B cell (primary cell): ENCODE results near the gene BEGAIN. TPM values are rescaled to one million over a fixed set of nuclear protein-coding genes. Genes with fewer than 3 reads are reported as not detected.

Experiments
- ATAC-seq: fragments of 200-7000 bp; cut with Tn5 transposase; one replicate; pipeline ENCODE4 v1.10.0; 2021; ENCODE audit warnings: low read depth, mild to moderate bottlenecking, moderate number of reproducible peaks, moderate library complexity
- CTCF ChIA-PET: fragments of 350-600 bp; sonication (Branson Sonifier 250); formaldehyde crosslinking; loops from one replicate; lab custom pipeline; 2021; ENCODE audit warnings: antibody characterized with exemption, inconsistent platforms; lab: Charles Lee
- POLR2A ChIA-PET: fragments of 350-600 bp; sonication (Branson Sonifier 250); formaldehyde crosslinking; loops from one replicate; lab custom pipeline; 2021; ENCODE audit warnings: antibody characterized with exemption; lab: Charles Lee
- DNase-seq: peaks from one replicate; pipeline ENCODE4 v3.0.0; 2013
- H2AFZ ChIP-seq: 2 replicates; pipeline ENCODE4 v1.6.1; 2012; ENCODE audit warnings: mild to moderate bottlenecking, low read depth, low read length; ENCODE audit not compliant: insufficient read depth, poor library complexity, severe bottlenecking
- H3K27ac ChIP-seq, 2 donors: 1 replicate in 1 of 2; 2 replicates in 1 of 2; pipeline ENCODE4 v1.5.1; 2012 to 2013; ENCODE audit warnings: low read length in 2 of 2, mild to moderate bottlenecking in 2 of 2, moderate library complexity in 1 of 2
- H3K27me3 ChIP-seq, 4 experiments: fragments of 200-600 bp in 1 of 4; sonication (generic) in 1 of 4; replicated peaks in 1 of 4; 1 replicate in 2 of 4; 2 replicates in 2 of 4; pipeline versions ENCODE4 v1.6.1 to v1.7.0; 2013 to 2016; ENCODE audit warnings: low read length in 3 of 4, mild to moderate bottlenecking in 2 of 4, mixed read lengths in 1 of 4, moderate library complexity in 1 of 4; ENCODE audit not compliant: insufficient read depth in 4 of 4, control insufficient read depth in 3 of 4; ENCODE audit errors: control extremely low read depth in 1 of 4
- H3K36me3 ChIP-seq, 2 experiments: replicated peaks in 1 of 2; 1 replicate in 1 of 2; 2 replicates in 1 of 2; pipeline versions ENCODE4 v1.6.1 to v1.7.1; 2013; ENCODE audit warnings: low read length in 1 of 2; ENCODE audit not compliant: insufficient read depth in 2 of 2, control insufficient read depth in 1 of 2; ENCODE audit errors: control extremely low read depth in 1 of 2, extremely low read depth in 1 of 2
- H3K4me1 ChIP-seq, 2 donors: fragments of 200-600 bp in 1 of 2; sonication (generic) in 1 of 2; 1 replicate in 1 of 2; 2 replicates in 1 of 2; pipeline versions ENCODE4 v1.5.1 to v1.6.1; 2013 to 2017; ENCODE audit warnings: low read length in 2 of 2; ENCODE audit not compliant: control insufficient read depth in 2 of 2, insufficient read depth in 2 of 2
- H3K4me2 ChIP-seq: replicated peaks from 2 replicates; pipeline ENCODE3; 2012; ENCODE audit warnings: mild to moderate bottlenecking, low read depth, low read length; ENCODE audit not compliant: poor library complexity, severe bottlenecking
- H3K4me3 ChIP-seq, 5 experiments: fragments of 200-600 bp in 1 of 5; sonication (generic) in 1 of 5; 1 replicate in 3 of 5; 2 replicates in 2 of 5; pipeline versions ENCODE4 v1.5.1 to v1.7.0; 2011 to 2016; ENCODE audit warnings: low read length in 4 of 5, mild to moderate bottlenecking in 4 of 5, low read depth in 2 of 5, control low read depth in 1 of 5, moderate library complexity in 1 of 5; ENCODE audit not compliant: insufficient read depth in 1 of 5; ENCODE audit errors: control extremely low read depth in 1 of 5, extremely low read depth in 1 of 5
- H3K79me2 ChIP-seq: fragments of 200-600 bp; sonication (generic); one replicate; pipeline ENCODE4 v1.6.0; 2016; ENCODE audit warnings: low read length; ENCODE audit not compliant: control insufficient read depth, insufficient read depth
- H3K9ac ChIP-seq: fragments of 200-600 bp; sonication (generic); 2 replicates; pipeline ENCODE4 v1.6.1; 2017; ENCODE audit warnings: mild to moderate bottlenecking, low read length, moderate library complexity
- H3K9me3 ChIP-seq, 3 donors: one replicate each; pipeline versions ENCODE4 v1.6.1 to v1.7.1; 2013; ENCODE audit warnings: low read length in 2 of 3; ENCODE audit not compliant: control insufficient read depth in 2 of 3, insufficient read depth in 1 of 3; ENCODE audit errors: control extremely low read depth in 1 of 3
- H4K20me1 ChIP-seq: 2 replicates; pipeline ENCODE4 v1.6.0; 2012; ENCODE audit warnings: mild to moderate bottlenecking, low read length; ENCODE audit not compliant: insufficient read depth, control insufficient read depth, poor library complexity, severe bottlenecking
- H3K27ac Mint-ChIP-seq: one replicate; pipeline ENCODE4 v1.8.0; 2021; ENCODE audit warnings: mixed read lengths
- H3K27me3 Mint-ChIP-seq: one replicate; pipeline ENCODE4 v1.8.0; 2021; ENCODE audit warnings: mixed read lengths
- H3K4me1 Mint-ChIP-seq: one replicate; pipeline ENCODE4 v1.8.0; 2021; ENCODE audit warnings: mixed read lengths
- H3K4me3 Mint-ChIP-seq: one replicate; pipeline ENCODE4 v1.8.0; 2021; ENCODE audit warnings: mixed read lengths
- H3K9me3 Mint-ChIP-seq: one replicate; pipeline ENCODE4 v1.8.0; 2022; ENCODE audit warnings: mixed read lengths; ENCODE audit not compliant: insufficient read depth
- EZH2 ChIP-seq: IDR thresholded peaks from 2 replicates; pipeline ENCODE4 v1.6.1; 2012; ENCODE audit warnings: borderline replicate concordance, low read depth, mild to moderate bottlenecking, moderate library complexity, low read length; ENCODE audit not compliant: insufficient read depth, poor library complexity, severe bottlenecking
- WGBS: methylation state at CpG from one replicate; pipeline ENCODE4 v1.1.5; 2013; ENCODE audit warnings: missing lambda C conversion rate; ENCODE audit not compliant: insufficient coverage; 5-methylcytosine and 5-hydroxymethylcytosine counted together
- intact Hi-C: fragments of 100-400 bp; cut with micrococcal nuclease; formaldehyde crosslinking; loops from one replicate; pipeline ENCODE4 v1.10.0; 2022
- polyA plus RNA-seq: library from polyadenylated mRNA; depleted of rRNA; stranded (reverse); fragments of >200 nt; gene quantifications from 2 replicates; pipeline ENCODE4 v1.2.3, GENCODE V29; 2012
- total RNA-seq, 2 donors: library from RNA; stranded (reverse); fragments of 120-200 nt in 1 of 2; gene quantifications; 1 replicate in 1 of 2; 2 replicates in 1 of 2; pipeline versions ENCODE4 v1.2.3 to v1.2.4, GENCODE V29; 2013 to 2022
- TF ChIP-seq, protein P1 (sequence below): fragments of 200-600 bp; IDR thresholded peaks from one replicate; pipeline ENCODE4 v1.8.0; 2022; ENCODE audit warnings: antibody characterized with exemption, mild to moderate bottlenecking

BEGAIN gene
- total and polyA plus RNA-seq, 2 donors (not counting 1 experiment from before 2014, with no cell fraction given) = 4.9 TPM; not detected in 1

DNA sequence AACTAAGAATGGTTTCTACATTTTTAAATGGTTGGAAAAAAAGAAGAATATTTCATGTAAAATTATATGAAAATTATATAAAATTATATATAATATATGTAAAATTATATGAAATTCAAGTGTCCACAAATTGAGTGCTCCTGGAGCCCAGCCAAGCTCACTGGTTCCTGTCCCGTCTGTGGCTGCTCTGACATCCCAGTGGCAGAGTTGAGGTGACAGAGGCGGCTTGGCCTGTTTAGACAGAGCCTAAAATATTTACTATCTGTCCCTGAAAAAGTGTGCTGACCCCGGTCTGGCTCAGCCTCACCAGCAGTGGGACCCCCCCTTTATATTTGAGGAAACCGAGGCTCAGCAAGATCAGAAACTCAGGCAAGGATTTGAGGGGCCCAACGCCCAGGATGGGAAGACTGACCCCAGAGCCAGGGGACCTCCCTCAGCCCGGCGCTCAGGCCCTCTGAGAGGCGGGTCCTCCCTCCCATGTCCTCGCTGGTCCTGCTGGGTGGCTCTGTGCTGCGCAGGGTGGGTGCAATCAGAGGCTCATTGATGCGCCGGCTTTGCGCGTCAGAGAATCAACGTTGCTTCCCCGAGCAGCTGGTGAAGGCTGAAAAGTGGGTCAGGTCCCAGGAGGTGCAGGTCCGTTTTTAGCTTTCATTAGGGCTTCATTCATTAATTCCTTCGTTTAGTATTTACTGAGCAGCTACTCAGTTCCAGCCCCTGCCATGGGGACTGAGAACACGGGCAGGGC is 21.5 kb upstream of the BEGAIN start:
- no peak overlapping the region for H3K27ac Mint-ChIP-seq
- no peaks in the 10 kb centered on the region for H3K9me3 Mint-ChIP-seq
- Histone ChIP-seq H3K79me2 (no peaks in the 10 kb centered on the region), H3K36me3 (no peaks in the 10 kb centered on the region), H3K4me1 (no peaks in the 10 kb centered on the region), H3K4me2 (no peak overlapping the region), H4K20me1 (no peaks in the 10 kb centered on the region), H2AFZ (no peak overlapping the region), H3K9me3 (peaks cover 0 to 17% (median 0%) of the 10 kb centered on the region in 3 donors), H3K4me3 (no peak overlapping the region), H3K9ac (no peak overlapping the region), H3K27me3 (peaks cover 0 to 2% (median 0%) of the 10 kb centered on the region in 4 experiments), H3K27ac (no peak overlapping the region)
- 85% methylated on average over 19 of the region's 19 CpGs for WGBS
- TF ChIP-seq EZH2 = no peak
- TF ChIP-seq, protein P1, sequence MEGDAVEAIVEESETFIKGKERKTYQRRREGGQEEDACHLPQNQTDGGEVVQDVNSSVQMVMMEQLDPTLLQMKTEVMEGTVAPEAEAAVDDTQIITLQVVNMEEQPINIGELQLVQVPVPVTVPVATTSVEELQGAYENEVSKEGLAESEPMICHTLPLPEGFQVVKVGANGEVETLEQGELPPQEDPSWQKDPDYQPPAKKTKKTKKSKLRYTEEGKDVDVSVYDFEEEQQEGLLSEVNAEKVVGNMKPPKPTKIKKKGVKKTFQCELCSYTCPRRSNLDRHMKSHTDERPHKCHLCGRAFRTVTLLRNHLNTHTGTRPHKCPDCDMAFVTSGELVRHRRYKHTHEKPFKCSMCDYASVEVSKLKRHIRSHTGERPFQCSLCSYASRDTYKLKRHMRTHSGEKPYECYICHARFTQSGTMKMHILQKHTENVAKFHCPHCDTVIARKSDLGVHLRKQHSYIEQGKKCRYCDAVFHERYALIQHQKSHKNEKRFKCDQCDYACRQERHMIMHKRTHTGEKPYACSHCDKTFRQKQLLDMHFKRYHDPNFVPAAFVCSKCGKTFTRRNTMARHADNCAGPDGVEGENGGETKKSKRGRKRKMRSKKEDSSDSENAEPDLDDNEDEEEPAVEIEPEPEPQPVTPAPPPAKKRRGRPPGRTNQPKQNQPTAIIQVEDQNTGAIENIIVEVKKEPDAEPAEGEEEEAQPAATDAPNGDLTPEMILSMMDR = no peak
- intact Hi-C loops = no loop called here
- CTCF ChIA-PET = no interaction called here
- no peak for ATAC-seq
- POLR2A ChIA-PET = no interaction called here
- no peaks in the 10 kb centered on the region for H3K4me1 Mint-ChIP-seq
- no peak for DNase-seq
- H3K4me3 Mint-ChIP-seq = no peak overlapping the region
- peaks cover 11% of the 10 kb centered on the region for H3K27me3 Mint-ChIP-seq

DNA sequence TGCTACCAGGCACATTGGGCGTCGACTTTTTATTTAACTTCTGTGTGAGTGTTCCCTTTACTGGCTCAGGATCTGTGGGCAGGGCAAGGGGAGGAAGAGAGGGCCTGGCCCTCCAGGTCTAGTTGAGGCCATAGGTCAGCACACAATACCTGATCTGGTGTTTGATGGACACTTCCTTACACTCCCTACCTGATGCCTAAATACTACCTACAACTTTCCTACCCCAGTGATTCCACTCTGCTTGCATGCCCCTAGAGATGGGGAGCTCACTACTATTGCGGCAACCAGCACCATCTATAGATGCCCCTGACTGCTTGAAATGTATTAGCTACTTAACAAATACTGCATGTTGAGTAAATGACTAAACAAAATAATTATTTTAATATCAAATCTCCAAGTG is 20.8 kb upstream of the BEGAIN start:
- H2AFZ ChIP-seq = no peak overlapping the region
- no peaks in the 10 kb centered on the region for H3K36me3 ChIP-seq
- H3K27me3 Mint-ChIP-seq = peaks cover 15% of the 10 kb centered on the region
- intact Hi-C loops = no loop called here
- ChIA-PET POLR2A (no interaction called here), CTCF (interaction anchor here (1.0 kb wide), 1 partner anchor 9 kb away, joined by 3 read pairs; no protein-coding TSS in a partner anchor)
- no peaks in the 10 kb centered on the region for H4K20me1 ChIP-seq
- H3K79me2 ChIP-seq = no peaks in the 10 kb centered on the region
- DNase-seq (no peak), ATAC-seq (no peak)
- no peak overlapping the region for H3K9ac ChIP-seq
- no peaks in the 10 kb centered on the region for H3K9me3 Mint-ChIP-seq
- no CpG with 5 or more reads among the region's 3 CpGs for WGBS
- H3K27ac ChIP-seq = no peak overlapping the region
- no peak overlapping the region for H3K4me3 ChIP-seq
- no peaks in the 10 kb centered on the region for H3K4me1 Mint-ChIP-seq
- no peaks in the 10 kb centered on the region for H3K4me1 ChIP-seq
- peaks cover 0 to 2% (median 0%) of the 10 kb centered on the region in 4 experiments for H3K27me3 ChIP-seq
- no peak overlapping the region for H3K27ac Mint-ChIP-seq
- peaks cover 0 to 24% (median 0%) of the 10 kb centered on the region in 3 donors for H3K9me3 ChIP-seq
- no peak overlapping the region for H3K4me2 ChIP-seq
- H3K4me3 Mint-ChIP-seq = no peak overlapping the region
- TF ChIP-seq, protein P1 = no peak
- TF ChIP-seq EZH2 = no peak
